ENCODE measurements around the gene KLF9. TPM values are rescaled to one million over a fixed set of nuclear protein-coding genes. Genes with fewer than 3 reads are reported as not detected.

The KLF9 gene
- total RNA-seq, 4 donors from 2014 or later, result 13.7 to 71.0 (median 17.3) TPM

GRCh38 chr9:70406434-70406862, 8.0 kb downstream of the KLF9 start:
- H3K4me3 ChIP-seq, result peak overlapping the region in 2 of 4 donors; percentile 24 to 28
- WGBS, 2 donors, result 54 to 57% methylated on average over 6 of the region's 6 CpGs
- intact Hi-C loops (cut with DNase I), result no loop called here

GRCh38 chr9:70405808-70406433, 8.5 kb downstream of the KLF9 start:
- Histone ChIP-seq H3K4me1 (peaks cover 32 to 96% (median 43%) of the 10 kb centered on the region in 3 donors), H3K4me3 (peak overlapping the region in 2 of 4 donors; percentile 24 to 28), H3K36me3 (peaks cover 0 to 13% (median 0%) of the 10 kb centered on the region in 3 donors), H3K27ac (peak overlapping the region; percentile 50 to 79 (median 68)), H3K9me3 (no peaks in the 10 kb centered on the region), H3K27me3 (no peaks in the 10 kb centered on the region)
- no peak for DNase-seq
- TF ChIP-seq POLR2A (IDR thresholded peaks at IDR 0.05) (no peak), CTCF (IDR thresholded peaks at IDR 0.05) (no peak)
- intact Hi-C loops (cut with DNase I), result no loop called here
- 45 to 55% methylated on average over 3 of the region's 3 CpGs for WGBS, 2 donors

More at GRCh38 chr9:70406434-70406862, 8.0 kb downstream of the KLF9 start:
- no peak for TF ChIP-seq CTCF (IDR thresholded peaks at IDR 0.05)
- TF ChIP-seq POLR2A (IDR thresholded peaks at IDR 0.05), result peak in 1 of 4 donors; percentile 7
- no peaks in the 10 kb centered on the region for H3K27me3 ChIP-seq
- H3K36me3 ChIP-seq, result peaks cover 0 to 13% (median 0%) of the 10 kb centered on the region in 3 donors
- no peak for DNase-seq
- H3K27ac ChIP-seq, result peak overlapping the region; percentile 50 to 79 (median 68)
- H3K4me1 ChIP-seq, result peaks cover 36 to 95% (median 43%) of the 10 kb centered on the region in 3 donors
- H3K9me3 ChIP-seq, result no peaks in the 10 kb centered on the region

- WGBS, 2 donors, result 64 to 70% methylated on average over 2 of the region's 2 CpGs
- Histone ChIP-seq H3K9me3 (no peaks in the 10 kb centered on the region), H3K27me3 (no peaks in the 10 kb centered on the region), H3K36me3 (peaks cover 0 to 13% (median 0%) of the 10 kb centered on the region in 3 donors), H3K4me1 (peaks cover 27 to 96% (median 46%) of the 10 kb centered on the region in 3 donors), H3K27ac (peak overlapping the region in 3 of 4 donors; percentile 59 to 77 (median 59)), H3K4me3 (peak overlapping the region in 1 of 4 donors; percentile 25)
- TF ChIP-seq CTCF (IDR thresholded peaks at IDR 0.05), result no peak
- TF ChIP-seq POLR2A (IDR thresholded peaks at IDR 0.05), result no peak
- no peak for DNase-seq
- intact Hi-C loops (cut with DNase I), result no loop called here
These were observed 10.2 kb downstream of the KLF9 start for GRCh38 chr9:70404261-70404660.

GRCh38 chr9:70403618-70404025, 10.8 kb downstream of the KLF9 start:
- 71 to 84% methylated on average over 4 of the region's 4 CpGs for WGBS, 2 donors
- no peaks in the 10 kb centered on the region for H3K27me3 ChIP-seq
- H3K36me3 ChIP-seq, result peaks cover 0 to 12% (median 0%) of the 10 kb centered on the region in 3 donors
- no peaks in the 10 kb centered on the region for H3K9me3 ChIP-seq
- DNase-seq, result no peak
- peak overlapping the region in 1 of 4 donors; percentile 5 for H3K4me3 ChIP-seq
- H3K27ac ChIP-seq, result peak overlapping the region in 3 of 4 donors; percentile 59 to 77 (median 59)
- TF ChIP-seq POLR2A (IDR thresholded peaks at IDR 0.05), result no peak
- TF ChIP-seq CTCF (IDR thresholded peaks at IDR 0.05), result no peak
- intact Hi-C loops (cut with DNase I), result no loop called here
- H3K4me1 ChIP-seq, result peaks cover 29 to 99% (median 48%) of the 10 kb centered on the region in 3 donors

- Histone ChIP-seq H3K4me1 (peaks cover 33 to 99% (median 48%) of the 10 kb centered on the region in 3 donors), H3K9me3 (no peaks in the 10 kb centered on the region), H3K27ac (peak overlapping the region in 3 of 4 donors; percentile 55 to 77 (median 59)), H3K36me3 (peaks cover 0 to 8% (median 0%) of the 10 kb centered on the region in 3 donors), H3K27me3 (no peaks in the 10 kb centered on the region), H3K4me3 (peak overlapping the region in 1 of 4 donors; percentile 5)
- no peak for DNase-seq
- 45 to 54% methylated on average over 2 of the region's 2 CpGs for WGBS, 2 donors
- no peak for TF ChIP-seq CTCF (IDR thresholded peaks at IDR 0.05)
- no peak for TF ChIP-seq POLR2A (IDR thresholded peaks at IDR 0.05)
- intact Hi-C loops (cut with DNase I), result no loop called here
These were observed 11.3 kb downstream of the KLF9 start for GRCh38 chr9:70403166-70403565.

Data from esophagus squamous epithelium (tissue), 5 donors.